NCI-H82 (cell line): Measurements from ENCODE around the gene ZNF281.
"Not testable (repeated sequence)": the region's sequence is repeated elsewhere in the genome, so short reads cannot be mapped to it uniquely, and the experiment has no call there.

Source experiments
- DNase-seq: peaks from one replicate; lab custom pipeline; 2025; lab: John Stamatoyannopoulos, UW

Gene ZNF281

DNA sequence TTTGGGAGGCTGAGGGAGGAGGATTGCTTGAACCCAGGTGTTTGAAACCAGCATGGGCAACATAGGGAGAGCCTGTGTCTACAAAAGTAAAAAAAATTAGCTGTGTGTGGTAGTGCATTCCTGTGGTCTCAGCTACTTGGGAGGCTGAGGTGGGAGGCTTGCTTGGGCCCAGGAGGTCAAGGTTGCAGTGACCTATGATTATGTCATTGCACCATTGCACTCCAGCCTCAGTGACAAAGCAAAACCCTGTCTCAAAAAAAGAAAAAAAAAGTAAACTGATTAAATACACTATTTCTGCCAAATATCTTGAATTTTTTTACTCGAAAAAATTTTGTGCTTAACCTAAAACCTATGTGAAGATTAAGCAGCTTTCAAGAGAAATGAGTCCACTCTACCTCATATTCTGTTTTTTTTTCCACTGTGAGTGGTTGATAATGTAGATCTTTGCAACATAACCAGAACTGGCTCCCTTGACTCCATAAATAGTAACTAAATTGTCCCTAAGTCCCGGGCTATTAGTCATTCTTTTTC lies 19.4 kb upstream of the ZNF281 start:
- no peak for DNase-seq

DNA sequence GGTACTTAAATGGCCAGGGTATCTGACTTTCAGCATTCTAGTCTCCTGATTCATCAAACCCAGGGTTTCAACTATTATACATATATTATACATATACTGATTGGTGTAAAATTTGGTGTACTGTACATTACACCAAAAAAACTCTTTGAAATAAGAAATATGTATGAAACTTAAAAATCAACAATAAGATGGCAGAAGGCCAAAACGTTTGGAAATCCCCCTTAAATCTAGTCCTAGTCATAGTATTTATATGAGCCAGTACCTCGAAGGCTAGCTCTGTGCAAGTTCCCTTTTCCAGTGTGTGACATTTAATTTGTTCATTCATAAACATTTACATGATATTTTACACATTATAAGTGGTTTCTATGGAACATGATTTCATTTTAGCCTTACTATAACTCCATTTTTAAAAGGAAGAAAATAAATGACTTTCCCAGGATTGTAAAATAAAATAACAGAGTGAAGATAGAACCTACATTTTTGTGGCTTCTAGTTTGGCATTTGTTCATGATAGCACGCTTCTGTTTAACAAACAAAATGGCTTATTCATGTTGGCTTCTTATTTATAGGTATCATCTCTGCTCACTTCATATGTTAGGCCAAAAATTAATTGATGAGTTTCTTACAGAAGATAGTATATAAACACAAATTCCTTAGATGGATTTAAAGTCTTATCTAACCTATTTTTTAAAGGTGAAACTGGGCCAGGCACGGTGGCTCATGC lies 18.8 kb upstream of the ZNF281 start:
- no peak for DNase-seq

DNA sequence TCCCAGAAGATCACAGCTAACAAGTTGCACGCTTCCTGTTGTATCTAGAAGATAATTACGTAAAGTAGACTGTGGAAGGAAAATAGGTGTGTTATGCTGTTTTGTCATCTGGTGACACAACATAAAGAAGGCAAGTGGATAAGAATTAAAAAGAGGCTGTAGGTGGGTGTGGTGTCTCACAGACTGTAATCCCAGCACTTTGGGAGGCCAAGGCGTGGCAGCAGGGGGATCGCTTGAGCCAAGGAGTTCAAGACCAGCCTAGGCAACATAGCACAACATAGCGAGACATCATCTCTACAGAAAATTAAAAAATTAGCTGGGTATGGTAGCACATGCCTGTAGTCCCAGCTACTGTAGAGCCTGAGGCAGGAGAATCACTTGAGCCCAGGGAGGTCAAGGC lies 17.9 kb upstream of the ZNF281 start:
- no peak for DNase-seq

DNA sequence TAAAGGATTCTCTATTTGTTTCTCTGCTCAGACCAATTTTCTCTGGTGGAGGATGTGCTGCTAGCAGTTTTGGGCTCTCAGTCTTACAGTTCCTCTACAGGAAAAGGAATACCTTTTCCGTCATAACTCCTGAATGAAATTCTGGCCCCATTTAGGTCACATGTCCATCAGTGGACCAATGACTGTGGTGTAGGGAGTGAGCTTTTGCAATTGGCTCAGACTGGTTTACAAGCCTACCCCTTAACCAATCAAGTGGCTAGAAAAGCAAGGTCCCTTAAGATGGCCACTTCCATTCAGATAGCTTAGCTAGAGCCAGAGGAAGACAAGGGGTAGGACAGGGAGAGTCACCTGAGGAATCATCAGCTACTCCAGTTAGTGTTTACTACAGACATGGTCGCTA lies 16.4 kb upstream of the ZNF281 start:
- DNase-seq: no peak

DNA sequence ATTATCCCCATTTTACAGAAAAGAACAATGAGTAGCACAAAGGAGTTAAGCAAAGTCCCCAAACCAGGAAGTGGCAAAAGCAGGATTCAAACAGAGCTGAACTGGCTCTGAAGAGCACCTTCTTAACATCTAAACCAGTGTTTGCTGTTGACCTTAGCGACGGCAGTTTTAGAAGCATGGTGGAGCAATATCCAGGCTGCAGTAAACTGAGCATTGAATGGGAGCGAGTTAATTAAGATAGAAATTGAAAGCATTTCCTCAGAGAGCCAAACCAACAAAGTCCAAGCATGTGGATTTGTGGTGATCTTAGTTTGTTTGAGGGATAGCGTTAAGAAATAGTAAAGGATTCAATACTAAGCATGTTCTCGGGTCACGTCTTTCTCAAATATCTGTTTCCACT lies 13.4 kb upstream of the ZNF281 start:
- DNase-seq: no peak

DNA sequence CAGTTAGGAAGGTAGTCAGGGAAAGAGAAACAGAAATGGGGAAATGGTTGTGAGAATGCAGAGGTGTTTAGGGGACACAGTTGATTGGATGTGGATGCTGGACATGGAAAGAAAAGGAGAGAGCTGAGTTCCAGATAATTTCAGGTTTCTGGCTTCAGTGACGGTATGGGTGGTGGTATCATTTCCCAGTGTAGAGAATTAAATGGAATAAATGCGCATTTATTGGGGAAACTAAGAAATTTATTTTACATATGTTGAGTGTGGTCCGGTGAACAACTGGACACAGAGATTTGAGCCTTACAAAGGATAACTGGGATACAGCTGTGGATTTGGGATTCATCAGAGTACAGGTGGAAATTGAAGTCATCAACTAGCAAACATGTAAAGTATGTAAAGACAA lies 12.4 kb upstream of the ZNF281 start:
- no peak for DNase-seq

DNA sequence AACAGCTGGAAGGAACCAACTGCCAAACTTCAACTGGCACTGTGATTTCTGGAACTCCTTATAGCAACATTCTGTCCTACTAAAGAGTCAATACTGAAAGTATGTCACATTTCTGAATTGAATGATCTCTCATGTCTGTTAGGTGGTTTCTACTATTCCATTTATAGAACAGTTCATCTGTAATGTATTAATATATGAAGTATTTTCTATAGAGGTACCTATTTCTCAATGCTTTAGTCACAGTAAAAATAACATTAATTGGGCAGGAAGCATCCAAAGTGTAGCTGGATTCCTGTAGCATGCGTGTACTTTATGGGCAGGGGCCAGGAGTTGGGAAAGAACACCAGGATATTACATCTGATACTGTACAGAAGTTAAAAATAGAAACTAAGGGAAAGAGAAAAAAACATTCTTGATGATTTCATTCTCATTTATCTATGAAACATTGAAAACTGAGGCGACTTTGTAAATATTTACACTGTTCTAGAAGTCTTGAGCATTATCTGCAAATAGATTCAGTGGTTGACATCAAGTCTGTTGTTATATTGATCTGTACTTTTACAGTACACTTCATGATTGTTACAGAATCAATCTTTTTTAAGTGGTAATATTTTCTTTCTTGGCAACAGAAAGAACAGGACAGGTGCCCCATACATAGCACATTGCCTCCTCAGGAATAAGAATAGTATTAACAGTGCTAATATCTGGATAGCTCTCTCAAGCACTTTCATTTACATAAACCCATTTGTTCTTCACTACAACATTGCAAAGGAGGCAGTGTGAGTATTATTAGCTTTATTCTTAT lies 6.2 kb upstream of the ZNF281 start:
- no peak for DNase-seq

DNA sequence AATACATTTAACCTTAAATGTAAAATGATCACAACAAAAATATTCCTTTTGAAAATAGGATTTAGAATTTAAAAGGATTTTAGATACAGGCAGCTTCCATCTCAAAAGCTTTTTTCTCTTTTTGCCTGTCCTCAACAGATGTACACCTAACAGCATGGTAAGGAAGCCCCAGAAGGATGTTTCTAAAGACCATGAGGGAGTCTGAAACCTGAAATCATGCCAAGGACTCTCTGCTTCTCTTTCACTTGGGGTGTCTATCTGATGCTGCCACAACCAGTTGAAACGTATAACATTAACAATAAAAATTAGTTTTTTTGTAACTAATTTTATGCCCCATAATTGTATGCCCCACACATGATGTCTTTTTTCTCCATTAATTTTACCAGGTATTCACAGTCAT lies 5.4 kb upstream of the ZNF281 start:
- DNase-seq: no peak

DNA sequence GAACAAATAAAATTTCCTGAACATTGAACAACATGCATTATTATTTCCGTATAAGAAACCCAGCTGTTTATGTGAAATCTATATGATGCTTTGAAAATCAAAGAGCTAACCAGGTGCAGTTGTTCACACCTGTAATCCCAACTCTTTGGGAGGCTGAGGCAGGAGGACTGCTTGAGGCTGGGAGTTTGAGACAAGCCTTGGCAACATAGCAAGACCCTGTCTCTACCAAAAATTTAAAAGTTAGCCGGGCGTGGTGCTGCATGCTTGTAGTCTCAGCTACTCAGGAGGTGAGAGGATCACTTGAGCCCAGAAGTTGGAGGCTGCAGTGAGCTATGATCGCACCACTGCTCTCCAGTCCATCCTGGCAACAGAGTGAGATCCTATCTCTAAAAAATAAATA lies 4.8 kb upstream of the ZNF281 start:
- DNase-seq: no peak

DNA sequence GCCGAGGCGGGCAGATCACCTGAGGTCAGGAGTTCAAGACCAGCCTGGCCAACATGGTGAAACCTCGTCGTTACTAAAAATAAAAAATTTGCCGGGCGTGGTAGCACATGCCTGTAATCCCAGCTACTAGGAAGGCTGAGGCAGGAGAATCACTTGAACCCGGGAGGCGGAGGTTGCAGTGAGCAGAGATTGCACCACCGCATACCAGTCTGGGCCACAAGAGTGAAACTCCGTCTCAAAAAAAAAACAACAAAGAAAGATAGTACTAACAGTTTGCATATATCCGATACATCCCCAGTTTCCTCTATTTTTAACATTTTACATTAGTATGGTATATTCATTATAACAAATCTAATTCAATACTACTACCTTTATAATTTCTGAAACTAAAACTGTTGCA lies 3.9 kb upstream of the ZNF281 start:
- DNase-seq: not testable (repeated sequence)

DNA sequence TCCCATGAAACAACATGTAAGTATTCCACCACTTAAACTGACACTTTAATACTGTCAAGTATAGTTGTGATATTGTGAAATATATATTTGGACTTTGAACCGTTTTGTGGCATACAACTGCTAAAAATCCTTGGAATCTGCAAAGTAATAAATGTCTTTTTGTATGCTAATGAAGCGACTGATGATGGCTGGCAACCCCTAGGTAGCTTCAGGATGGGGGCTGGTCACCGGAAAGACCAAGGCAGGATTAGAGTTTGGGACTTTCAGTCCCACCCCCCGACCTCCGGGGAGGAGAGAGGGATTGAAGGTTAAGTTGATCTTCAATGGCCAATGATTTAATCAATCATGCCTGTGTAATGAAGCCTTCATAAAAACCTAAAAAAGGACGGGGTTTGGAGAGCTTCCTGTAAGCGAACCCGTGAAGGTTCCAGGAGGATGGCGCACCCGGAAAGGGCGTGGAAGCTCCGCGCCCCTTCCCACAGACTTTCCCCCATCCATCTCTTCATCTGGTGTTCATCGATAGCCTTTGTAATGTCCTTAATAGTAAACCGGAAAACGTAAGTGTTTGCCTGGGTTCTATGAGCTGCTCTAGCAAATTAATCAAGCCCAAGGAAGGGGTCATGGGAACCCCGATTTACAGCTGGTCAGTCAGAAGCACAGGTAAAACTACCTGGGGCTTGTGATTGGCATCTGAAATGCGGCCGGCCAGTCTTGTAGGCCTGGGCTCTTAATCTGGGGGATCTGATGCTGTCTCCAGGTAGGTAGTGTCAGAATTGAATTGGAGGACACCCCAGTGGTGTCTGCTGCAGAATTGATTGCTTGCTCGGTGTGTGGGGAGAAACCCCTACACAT lies 1.8 kb upstream of the ZNF281 start:
- no peak for DNase-seq

DNA sequence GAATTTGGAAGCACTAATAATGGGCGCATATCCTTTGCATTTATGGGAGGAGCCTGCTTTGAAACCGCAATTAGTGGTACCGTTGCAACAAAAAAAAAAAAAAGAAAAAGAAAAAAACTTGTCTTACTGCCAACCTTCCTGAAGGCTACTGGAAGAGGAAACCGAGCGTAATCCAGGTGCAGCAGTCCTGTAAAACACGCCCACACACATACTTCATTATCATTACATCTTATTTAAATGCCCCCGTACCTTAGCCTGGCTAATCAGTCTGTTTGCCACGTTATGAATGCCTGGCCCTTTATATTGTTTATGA lies 686 bp upstream of the ZNF281 start:
- DNase-seq: no peak

DNA sequence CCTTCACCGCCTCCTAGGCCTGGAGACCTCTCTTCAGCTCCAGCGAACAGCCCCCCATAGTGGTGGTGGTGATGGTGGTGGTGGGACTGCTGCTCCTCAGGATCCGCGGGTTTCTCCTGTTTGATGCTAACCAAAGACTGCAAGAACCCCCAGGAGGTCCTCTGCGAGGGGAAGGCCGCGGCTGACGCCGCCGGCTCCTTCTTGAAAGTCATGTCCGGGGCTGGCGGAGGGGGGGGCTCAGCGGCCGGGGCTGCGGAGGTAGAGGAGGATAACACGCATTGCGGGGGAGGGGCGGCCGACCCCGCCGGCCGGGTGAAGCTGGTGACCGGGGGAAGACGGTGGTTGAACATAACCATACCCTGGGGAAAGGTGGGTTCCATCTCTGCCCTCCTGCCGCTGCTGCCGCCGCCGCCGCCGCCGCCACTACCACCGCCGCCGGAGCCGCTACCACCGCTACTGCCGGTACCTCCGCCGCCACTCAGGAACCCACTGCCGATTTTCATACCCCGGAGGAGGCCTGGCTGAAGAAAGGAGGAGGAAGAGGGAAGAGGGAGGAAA lies 554 bp downstream of the ZNF281 start:
- DNase-seq: peak; percentile 63

DNA sequence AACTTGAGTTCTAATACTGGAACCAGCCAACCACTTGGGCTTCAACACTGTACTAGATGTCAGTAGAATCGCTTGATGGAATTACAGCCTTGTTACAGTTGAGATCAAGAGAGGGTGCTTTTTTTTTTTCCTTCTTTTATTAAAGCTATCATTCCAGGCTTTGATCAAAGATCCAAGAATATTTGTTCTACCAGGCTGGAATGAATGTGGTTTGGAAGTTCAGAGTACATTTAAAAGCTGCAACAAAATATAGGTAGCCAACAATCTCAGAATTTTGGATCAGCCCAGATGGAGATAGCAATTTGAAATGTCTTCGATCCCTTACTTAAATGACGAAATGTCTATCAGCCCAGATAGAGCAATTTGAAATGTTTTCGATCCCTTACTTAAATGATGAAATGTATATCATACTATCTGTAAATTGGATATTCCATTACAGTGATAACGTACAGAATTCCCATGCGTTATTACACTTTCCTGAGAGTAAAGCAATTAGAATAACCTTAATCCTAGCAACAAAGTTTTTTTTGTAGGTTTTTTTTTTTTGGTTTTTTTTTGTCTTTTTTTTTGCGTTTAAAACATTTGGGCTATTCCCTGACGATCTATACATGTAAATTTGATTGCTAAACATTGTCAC lies 3.6 kb downstream of the ZNF281 start:
- DNase-seq: no peak

DNA sequence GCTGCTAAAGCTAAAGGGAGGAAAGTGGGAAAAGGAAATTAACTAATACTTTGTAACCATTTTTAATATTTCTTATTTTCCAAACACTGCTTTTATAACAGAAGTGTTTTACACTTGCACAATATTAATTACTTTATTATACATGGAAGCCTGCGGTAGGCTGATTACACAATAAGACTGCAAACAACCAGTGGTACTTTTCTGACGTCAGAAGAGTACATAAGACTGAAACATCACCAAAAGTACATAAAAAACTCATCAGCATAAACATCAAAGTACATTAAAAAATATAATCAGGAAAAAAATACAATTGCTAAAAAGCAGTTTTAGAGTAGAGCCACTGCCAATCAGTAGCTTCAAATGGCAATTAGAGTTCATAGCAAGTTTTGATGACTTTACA lies 4.6 kb downstream of the ZNF281 start:
- DNase-seq: no peak

DNA sequence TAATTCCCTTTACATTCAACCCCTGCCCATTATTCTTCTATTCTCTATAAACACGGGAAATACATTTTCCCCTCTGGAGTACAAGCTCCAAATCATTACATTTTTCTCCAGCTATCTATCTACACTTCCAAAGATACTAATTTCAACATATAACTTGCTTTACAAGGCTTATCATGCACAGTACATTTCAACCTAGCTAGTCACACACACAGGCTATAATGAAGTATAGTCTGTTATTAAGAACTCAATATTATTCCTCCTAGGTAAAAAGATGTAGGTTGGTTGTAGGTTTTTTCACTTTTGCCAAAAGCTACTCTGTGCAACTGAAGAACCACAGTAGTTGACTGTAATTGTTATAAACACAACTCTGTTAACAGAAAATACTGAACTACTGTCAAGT lies 8.1 kb downstream of the ZNF281 start:
- no peak for DNase-seq

DNA sequence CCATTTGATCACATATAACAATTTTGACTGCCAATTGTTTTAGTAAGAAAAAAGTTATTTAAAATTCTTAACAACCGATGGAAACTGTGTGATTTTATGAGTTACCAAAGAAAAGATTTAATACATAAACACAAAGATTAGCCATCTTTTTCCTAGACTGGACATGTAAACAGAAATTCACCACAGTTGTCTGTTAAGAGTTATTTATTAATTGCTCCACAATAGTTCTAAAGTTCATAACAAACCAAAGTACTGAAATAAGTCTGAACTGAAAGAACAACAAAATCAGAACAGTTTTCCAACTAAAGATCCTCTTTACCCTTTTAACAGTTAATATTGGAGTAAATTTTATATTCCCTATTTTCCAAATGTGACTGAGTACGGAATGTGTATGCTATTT lies 8.6 kb downstream of the ZNF281 start:
- DNase-seq: no peak

DNA sequence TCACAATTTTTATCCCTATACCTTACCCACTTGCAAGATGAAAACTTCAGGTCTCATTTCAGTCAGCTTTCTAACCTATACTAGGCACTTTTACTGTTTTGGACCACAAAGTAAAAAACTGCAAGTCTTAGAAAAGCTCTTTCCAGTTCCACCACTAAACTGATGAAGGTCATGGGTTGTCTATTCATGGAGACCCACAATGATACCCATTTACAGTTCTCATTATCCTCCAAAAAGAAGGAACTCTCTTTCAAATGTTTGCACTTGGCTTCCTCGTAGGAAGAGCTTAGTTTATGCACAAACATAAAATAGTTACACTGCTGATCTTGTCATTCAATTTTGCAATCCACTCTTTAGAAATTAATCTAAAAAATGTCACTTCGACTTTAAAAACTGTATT lies 9.3 kb downstream of the ZNF281 start:
- DNase-seq: no peak

DNA sequence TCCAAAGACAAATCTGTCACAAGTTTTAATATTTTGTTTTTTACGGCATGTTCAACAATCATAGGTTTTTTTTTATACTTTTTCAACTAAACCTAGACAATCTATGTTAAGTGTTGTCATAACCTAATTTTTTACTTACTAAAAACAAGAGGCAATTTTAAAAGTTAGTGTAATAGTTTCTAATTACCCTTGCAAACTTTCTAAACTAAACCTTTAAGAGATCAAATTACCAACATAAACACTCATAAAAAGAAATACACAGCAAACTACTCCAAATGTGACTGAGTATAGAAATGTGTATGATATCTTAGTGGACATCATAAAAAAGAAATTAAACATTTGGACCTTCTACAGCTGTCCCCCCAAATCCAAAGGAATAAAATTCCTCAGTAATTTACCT lies 10.0 kb downstream of the ZNF281 start:
- DNase-seq: no peak

DNA sequence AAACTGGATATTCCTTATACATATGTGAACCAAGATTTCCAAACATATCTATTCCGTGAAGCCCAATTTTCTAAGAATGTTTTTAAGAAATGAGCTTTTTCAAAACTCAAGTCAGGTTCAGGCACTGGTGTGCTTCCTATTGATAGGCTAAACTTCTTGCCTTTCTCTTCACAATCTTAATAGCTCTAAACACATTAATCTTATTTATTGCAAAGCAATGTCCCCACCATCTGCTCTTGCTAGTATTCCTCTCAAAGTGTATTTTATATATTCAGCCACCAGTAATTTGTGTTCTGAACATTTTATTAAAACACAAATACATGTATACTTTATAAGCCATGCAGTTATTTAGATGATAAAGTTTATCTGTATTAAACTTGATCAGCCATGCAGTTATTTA lies 11.5 kb downstream of the ZNF281 start:
- peak; percentile 85 for DNase-seq

DNA sequence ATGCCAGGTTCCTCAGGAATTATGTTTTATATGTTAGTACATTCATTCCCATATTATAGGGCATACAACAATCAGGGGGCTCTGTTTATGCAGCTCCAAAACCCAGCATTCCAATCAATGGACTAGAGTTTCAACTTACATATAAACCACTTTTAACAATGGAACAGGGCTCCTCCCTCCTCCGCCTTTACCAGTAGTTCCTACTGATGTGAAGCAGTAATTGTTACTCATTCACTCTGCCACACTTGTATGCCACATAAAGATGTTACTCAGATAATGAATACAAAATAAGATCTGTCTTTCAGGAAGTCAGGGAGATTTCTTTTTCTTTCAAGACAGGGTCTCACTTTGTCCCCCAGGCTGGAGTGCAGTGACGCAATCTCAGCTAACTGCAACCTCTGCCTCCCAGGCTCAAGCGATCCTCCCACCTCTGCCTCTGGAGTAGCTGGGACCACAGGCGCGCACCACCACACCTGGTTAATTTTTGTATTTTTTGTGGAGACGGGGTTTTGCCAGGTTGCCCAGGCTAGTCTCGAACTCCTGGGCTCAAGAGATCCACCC lies 17.1 kb downstream of the ZNF281 start:
- DNase-seq: no peak

DNA sequence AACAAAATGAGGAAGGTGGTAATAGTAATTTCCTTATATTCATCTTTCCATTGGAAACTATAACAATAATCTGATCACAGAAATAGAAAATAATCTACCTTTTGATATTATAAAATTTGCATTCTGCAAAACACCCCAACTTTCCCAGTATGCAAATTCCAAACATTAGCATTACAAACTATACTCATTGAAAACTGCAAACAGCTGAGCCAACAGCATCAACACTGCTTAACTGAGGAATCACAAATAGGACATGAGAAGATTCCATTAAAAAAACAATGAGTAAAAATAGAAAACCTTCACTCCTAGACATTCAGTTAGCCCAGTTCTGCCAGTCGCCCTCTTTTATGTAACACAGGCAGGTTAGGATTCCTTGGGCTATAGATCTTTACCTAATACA lies 18.1 kb downstream of the ZNF281 start:
- no peak for DNase-seq
